Liver (tissue), 3 donors: ENCODE measurements around the gene SPATA1.

Source experiments
- SP1 ChIP-seq: IDR thresholded peaks from 2 replicates; pipeline ENCODE4 v1.6.1; 2018; ENCODE audit warnings: antibody characterized with exemption, mild to moderate bottlenecking
- TAF1 ChIP-seq: conservative IDR thresholded peaks from 2 replicates; pipeline ENCODE4 v1.6.1; 2016; ENCODE audit warnings: antibody characterized with exemption, mild to moderate bottlenecking
- YY1 ChIP-seq: IDR thresholded peaks from 2 replicates; pipeline ENCODE4 v1.6.1; 2016; ENCODE audit warnings: antibody characterized with exemption, mild to moderate bottlenecking
- ZBTB33 ChIP-seq: IDR thresholded peaks from 2 replicates; pipeline ENCODE4 v1.6.1; 2016; ENCODE audit warnings: antibody characterized with exemption
- TF ChIP-seq, protein P1 (sequence below): fragments of 150-350 bp; IDR thresholded peaks from 2 replicates; pipeline ENCODE4 v1.5.1; 2017; ENCODE audit warnings: improper control_type of control experiment, low read depth, low read length; ENCODE audit not compliant: missing input control
- donor health status: healthy.
- donor health status: healthy.

DNA sequence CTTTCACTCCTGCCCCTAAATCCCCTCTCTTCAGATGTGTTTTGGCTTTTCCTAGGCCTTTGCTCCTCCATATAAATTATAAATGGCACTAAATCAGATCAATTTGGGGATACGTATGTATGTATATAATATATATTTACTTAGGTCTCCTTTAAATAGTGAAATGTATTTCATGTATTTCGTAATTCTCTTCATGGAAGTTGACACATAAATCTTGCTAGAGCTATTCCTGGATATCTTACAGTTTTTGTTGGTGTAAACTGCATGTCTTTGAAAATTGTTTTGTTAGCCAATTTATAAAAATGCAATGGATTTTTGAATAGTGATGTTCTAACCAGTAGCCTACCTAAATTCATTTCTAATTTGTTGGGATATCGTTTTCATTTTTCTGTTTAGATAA lies 18.1 kb upstream of the SPATA1 start:
- TF ChIP-seq TAF1 (no peak), ZBTB33 (no peak), SP1 (no peak), YY1 (no peak)
- TF ChIP-seq, protein P1, sequence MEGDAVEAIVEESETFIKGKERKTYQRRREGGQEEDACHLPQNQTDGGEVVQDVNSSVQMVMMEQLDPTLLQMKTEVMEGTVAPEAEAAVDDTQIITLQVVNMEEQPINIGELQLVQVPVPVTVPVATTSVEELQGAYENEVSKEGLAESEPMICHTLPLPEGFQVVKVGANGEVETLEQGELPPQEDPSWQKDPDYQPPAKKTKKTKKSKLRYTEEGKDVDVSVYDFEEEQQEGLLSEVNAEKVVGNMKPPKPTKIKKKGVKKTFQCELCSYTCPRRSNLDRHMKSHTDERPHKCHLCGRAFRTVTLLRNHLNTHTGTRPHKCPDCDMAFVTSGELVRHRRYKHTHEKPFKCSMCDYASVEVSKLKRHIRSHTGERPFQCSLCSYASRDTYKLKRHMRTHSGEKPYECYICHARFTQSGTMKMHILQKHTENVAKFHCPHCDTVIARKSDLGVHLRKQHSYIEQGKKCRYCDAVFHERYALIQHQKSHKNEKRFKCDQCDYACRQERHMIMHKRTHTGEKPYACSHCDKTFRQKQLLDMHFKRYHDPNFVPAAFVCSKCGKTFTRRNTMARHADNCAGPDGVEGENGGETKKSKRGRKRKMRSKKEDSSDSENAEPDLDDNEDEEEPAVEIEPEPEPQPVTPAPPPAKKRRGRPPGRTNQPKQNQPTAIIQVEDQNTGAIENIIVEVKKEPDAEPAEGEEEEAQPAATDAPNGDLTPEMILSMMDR, result no peak
